ENCODE measurements around the gene SYNCRIP.

GRCh38 chr6:85585741-85586140 is 56.9 kb downstream of the SYNCRIP start:
- TF ChIP-seq CTCF (conservative IDR thresholded peaks at IDR 0.05) (no peak), EZH2 (IDR thresholded peaks at IDR 0.05; ENCODE audit: low read depth) (no peak)
